ENCODE measurements around the gene TRIM47. TPM values are rescaled to one million over a fixed set of nuclear protein-coding genes. Genes with fewer than 3 reads are reported as not detected.

The TRIM47 gene
- total and polyA plus RNA-seq, 2 experiments from 2014 or later: 7.2 to 9.9 TPM

- TF ChIP-seq ZNF462 (CRISPR knock-in tag; IDR thresholded peaks at IDR 0.05): no peak
- no peak for TF ChIP-seq STAT1 (IDR thresholded peaks at IDR 0.05; ENCODE audit: unreplicated experiment)
- no peak for TF ChIP-seq ETS1 (IDR thresholded peaks at IDR 0.05)
- TF ChIP-seq POLR2AphosphoS5 (IDR thresholded peaks at IDR 0.05; ENCODE audit: low read depth): no peak
- no peak for TF ChIP-seq ZNF331 (CRISPR knock-in tag; IDR thresholded peaks at IDR 0.05; ENCODE audit: low read depth)
Measured at GRCh38 chr17:75898791-75899190, 20.4 kb upstream of the TRIM47 start (continued).

- peaks cover 18% of the 10 kb centered on the region; the same call in 1 of the 2 replicates for H3K4me1 ChIP-seq (ENCODE audit: insufficient read depth)
- no peak overlapping the region for H3K4me2 ChIP-seq
- ATAC-seq: no peak
- Mint-ChIP-seq H3K9me3 (no peaks in the 10 kb centered on the region), H3K27me3 (ENCODE audit: insufficient read depth, low read depth, poor library complexity) (peaks cover 10% of the 10 kb centered on the region), H3K4me3 (peak overlapping the region; percentile 83), H3K36me3 (ENCODE audit: low read depth) (peaks cover 47% of the 10 kb centered on the region), H3K4me1 (peaks cover 26% of the 10 kb centered on the region), H3K27ac (0 out of 2 replicates have a peak overlapping the region, but pooled peaks have one; percentile 81)
- DNase-seq (ENCODE audit: low spot score): no peak
- H3F3A ChIP-seq (replicated peaks; ENCODE audit: low read depth): peaks cover 35% of the 10 kb centered on the region
- H3K27me3 ChIP-seq (ENCODE audit: insufficient read depth): no peaks in the 10 kb centered on the region
- no peak overlapping the region for H2AFZ ChIP-seq
- no peaks in the 10 kb centered on the region for H3K9me2 ChIP-seq (ENCODE audit: insufficient read depth)
- peaks cover 13% of the 10 kb centered on the region for H3K36me3 ChIP-seq (ENCODE audit: insufficient read depth)
- peak overlapping the region; percentile 81; the same call in 1 of the 2 replicates for H3K27ac ChIP-seq (ENCODE audit: low read depth)
- H3K79me2 ChIP-seq (replicated peaks; ENCODE audit: insufficient read depth): peaks cover 20% of the 10 kb centered on the region
- H4K20me1 ChIP-seq (replicated peaks; ENCODE audit: insufficient read depth): no peaks in the 10 kb centered on the region; the same call in 1 of the 2 replicates
- H3K4me3 ChIP-seq: no peak overlapping the region
- TF ChIP-seq NANOG (IDR thresholded peaks at IDR 0.05; ENCODE audit: borderline replicate concordance): no peak
- TF ChIP-seq EZH2phosphoT487 (IDR thresholded peaks at IDR 0.05; ENCODE audit: unreplicated experiment): no peak
- TF ChIP-seq CTCF (conservative IDR thresholded peaks at IDR 0.05; ENCODE audit: low read depth in 2 of 2): no peak
- no peak for TF ChIP-seq JUNB (IDR thresholded peaks at IDR 0.05; ENCODE audit: unreplicated experiment)
- TF ChIP-seq ZNF114 (CRISPR knock-in tag; IDR thresholded peaks at IDR 0.05): no peak
- TF ChIP-seq CREB1 (CRISPR knock-in tag; IDR thresholded peaks at IDR 0.05; ENCODE audit: low read depth): no peak
- no peak for TF ChIP-seq STAT1 (IDR thresholded peaks at IDR 0.05; ENCODE audit: unreplicated experiment)
- no peak for TF ChIP-seq POLR2AphosphoS5 (IDR thresholded peaks at IDR 0.05; ENCODE audit: low read depth)
Measured at GRCh38 chr17:75898065-75898464, 19.7 kb upstream of the TRIM47 start.

All from GM23338 (cell line).